ENCODE results near the gene MAIP1. TPM values are rescaled to one million over a fixed set of nuclear protein-coding genes. Genes with fewer than 3 reads are reported as not detected.
A peak's percentile ranks its signal among the peaks of the same experiment; 100 is the strongest.

MAIP1 gene
- 10.8 TPM for polyA plus RNA-seq (2013, experiment 1 of 2)
- 11.6 TPM for polyA plus RNA-seq (2013, experiment 2 of 2)

- peak within 1 kb of the TSS; percentile 97 to 99 for H3K18ac ChIP-seq (ENCODE audit: low read depth in 1 of 2, low read length in 2 of 2)
- peak within 1 kb of the TSS; percentile 95 for H3K9ac ChIP-seq (ENCODE audit: low read length)
- H2BK15ac ChIP-seq (ENCODE audit: low read depth, poor library complexity, severe bottlenecking): peak within 1 kb of the TSS; percentile 99
- under 1% methylated on average over 64 of the region's 64 CpGs for WGBS
- H3K27ac ChIP-seq (ENCODE audit: low read length, poor library complexity, severe bottlenecking): peak within 1 kb of the TSS; percentile 95
- H3K4ac ChIP-seq (ENCODE audit: low read depth in 1 of 2, low read length in 2 of 2): peak within 1 kb of the TSS; percentile 96 to 98
- no peaks in the 10 kb centered on the region for H3K27me3 ChIP-seq (ENCODE audit: control insufficient read depth in 1 of 2, insufficient read depth in 1 of 2, low read length in 2 of 2)
- peak within 1 kb of the TSS; percentile 91 for H3K4me2 ChIP-seq (ENCODE audit: low read length, poor library complexity, severe bottlenecking)
- H3K4me1 ChIP-seq (ENCODE audit: control insufficient read depth, insufficient read depth, low read depth, low read length): peaks cover 12% of the 10 kb centered on the region
- H2AK5ac ChIP-seq (ENCODE audit: low read length, severe bottlenecking): no peak within 1 kb of the TSS
- H4K8ac ChIP-seq (ENCODE audit: low read length): peak within 1 kb of the TSS; percentile 100
- H3K14ac ChIP-seq (ENCODE audit: low read length in 2 of 2): peak within 1 kb of the TSS in 1 of 2 experiments; percentile 83
- H2BK5ac ChIP-seq (ENCODE audit: low read depth, low read length, poor library complexity, severe bottlenecking): peak within 1 kb of the TSS; percentile 86
- H3K4me3 ChIP-seq (ENCODE audit: insufficient read depth in 1 of 2, low read depth in 1 of 2, low read length in 2 of 2): peak within 1 kb of the TSS; percentile 96 to 99
- peak within 1 kb of the TSS; percentile 96 for H2AFZ ChIP-seq (ENCODE audit: low read depth, low read length)
- H2BK120ac ChIP-seq (ENCODE audit: low read depth, low read length): peak within 1 kb of the TSS; percentile 99
- peaks cover under 1 to 28% of the 10 kb centered on the region in 2 experiments for H3K36me3 ChIP-seq (ENCODE audit: control insufficient read depth in 1 of 2, insufficient read depth in 2 of 2, low read depth in 1 of 2, low read length in 2 of 2)
- peaks cover 6% of the 10 kb centered on the region for H3K79me1 ChIP-seq (replicated peaks; ENCODE audit: low read length, poor library complexity, severe bottlenecking)
- peak; percentile 89 for DNase-seq
- H2BK12ac ChIP-seq (ENCODE audit: low read length in 2 of 2): peak within 1 kb of the TSS in 1 of 2 experiments; percentile 59
- peak within 1 kb of the TSS; percentile 100 for H4K91ac ChIP-seq (ENCODE audit: low read length)
- H3K23ac ChIP-seq (ENCODE audit: low read length in 2 of 2): peak within 1 kb of the TSS in 1 of 2 experiments; percentile 67
- no peaks in the 10 kb centered on the region for H3K9me3 ChIP-seq (ENCODE audit: control insufficient read depth, low read length)
These were observed at the start of gene MAIP1, which contains the start of gene TYW5 for GRCh38 chr2:199955339-199956061. TSS of gene MAIP1 (plus strand) at chr2:199955582. CDS start at chr2:199955799, 217 bp downstream. TSS of gene TYW5 (minus strand) at chr2:199955491. CDS start at chr2:199955470, 21 bp downstream.

DNA sequence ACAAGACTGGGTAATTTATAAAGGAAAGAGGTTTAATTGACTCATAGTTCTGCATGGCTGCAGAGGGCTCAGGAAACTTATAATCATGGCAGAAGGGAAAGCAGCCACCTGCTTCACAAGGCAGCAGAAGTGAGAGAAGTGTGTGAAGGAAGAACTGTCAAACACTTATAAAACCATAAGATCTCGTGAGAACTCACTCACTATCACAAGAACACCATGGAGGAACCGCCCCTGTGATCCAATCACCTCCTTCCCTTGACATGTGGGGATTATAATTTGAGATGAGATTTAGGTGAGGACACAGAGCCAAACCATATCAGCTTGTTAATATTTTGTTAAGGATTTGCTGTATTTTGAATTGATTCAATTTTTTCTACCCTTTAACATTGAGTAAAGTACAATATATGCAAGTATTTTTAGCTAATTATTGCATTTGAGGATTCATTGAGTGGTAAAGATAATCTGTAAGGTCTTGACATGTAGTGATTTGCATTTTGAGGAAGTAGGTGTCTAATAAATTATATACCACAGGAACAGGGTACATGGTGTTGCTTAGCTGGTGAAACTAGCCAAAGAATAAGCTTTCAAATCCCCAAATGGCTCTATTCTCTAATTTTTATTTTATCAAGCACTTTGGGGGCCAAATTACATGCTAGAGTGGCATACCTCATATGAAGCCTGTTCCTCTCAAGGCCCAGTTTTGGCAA, 48.2 kb upstream of the MAIP1 start:
- Histone ChIP-seq H3K4me1 (ENCODE audit: control insufficient read depth, insufficient read depth, low read depth, low read length) (no peaks in the 10 kb centered on the region), H2BK5ac (ENCODE audit: low read depth, low read length, poor library complexity, severe bottlenecking) (no peak overlapping the region), H3K79me1 (replicated peaks; ENCODE audit: low read length, poor library complexity, severe bottlenecking) (no peaks in the 10 kb centered on the region), H3K4me2 (ENCODE audit: low read length, poor library complexity, severe bottlenecking) (no peak overlapping the region), H3K18ac (ENCODE audit: low read depth in 1 of 2, low read length in 2 of 2) (no peak overlapping the region), H2BK15ac (ENCODE audit: low read depth, poor library complexity, severe bottlenecking) (no peak overlapping the region), H3K9me3 (ENCODE audit: control insufficient read depth, low read length) (no peaks in the 10 kb centered on the region), H3K9ac (ENCODE audit: low read length) (no peak overlapping the region), H3K4ac (ENCODE audit: low read depth in 1 of 2, low read length in 2 of 2) (no peak overlapping the region), H2AK5ac (ENCODE audit: low read length, severe bottlenecking) (no peak overlapping the region), H4K8ac (ENCODE audit: low read length) (no peak overlapping the region), H3K36me3 (ENCODE audit: control insufficient read depth in 1 of 2, insufficient read depth in 2 of 2, low read depth in 1 of 2, low read length in 2 of 2) (no peaks in the 10 kb centered on the region), H2BK12ac (ENCODE audit: low read length in 2 of 2) (no peak overlapping the region), H3K27ac (ENCODE audit: low read length, poor library complexity, severe bottlenecking) (no peak overlapping the region), H4K91ac (ENCODE audit: low read length) (no peak overlapping the region), H3K23ac (ENCODE audit: low read length in 2 of 2) (no peak overlapping the region), H2BK120ac (ENCODE audit: low read depth, low read length) (no peak overlapping the region), H3K4me3 (ENCODE audit: insufficient read depth in 1 of 2, low read depth in 1 of 2, low read length in 2 of 2) (no peak overlapping the region), H3K27me3 (ENCODE audit: control insufficient read depth in 1 of 2, insufficient read depth in 1 of 2, low read length in 2 of 2) (no peaks in the 10 kb centered on the region), H2AFZ (ENCODE audit: low read depth, low read length) (no peak overlapping the region), H3K14ac (ENCODE audit: low read length in 2 of 2) (no peak overlapping the region)
- no peak for DNase-seq
- no CpG with 5 or more reads among the region's 2 CpGs for WGBS

DNA sequence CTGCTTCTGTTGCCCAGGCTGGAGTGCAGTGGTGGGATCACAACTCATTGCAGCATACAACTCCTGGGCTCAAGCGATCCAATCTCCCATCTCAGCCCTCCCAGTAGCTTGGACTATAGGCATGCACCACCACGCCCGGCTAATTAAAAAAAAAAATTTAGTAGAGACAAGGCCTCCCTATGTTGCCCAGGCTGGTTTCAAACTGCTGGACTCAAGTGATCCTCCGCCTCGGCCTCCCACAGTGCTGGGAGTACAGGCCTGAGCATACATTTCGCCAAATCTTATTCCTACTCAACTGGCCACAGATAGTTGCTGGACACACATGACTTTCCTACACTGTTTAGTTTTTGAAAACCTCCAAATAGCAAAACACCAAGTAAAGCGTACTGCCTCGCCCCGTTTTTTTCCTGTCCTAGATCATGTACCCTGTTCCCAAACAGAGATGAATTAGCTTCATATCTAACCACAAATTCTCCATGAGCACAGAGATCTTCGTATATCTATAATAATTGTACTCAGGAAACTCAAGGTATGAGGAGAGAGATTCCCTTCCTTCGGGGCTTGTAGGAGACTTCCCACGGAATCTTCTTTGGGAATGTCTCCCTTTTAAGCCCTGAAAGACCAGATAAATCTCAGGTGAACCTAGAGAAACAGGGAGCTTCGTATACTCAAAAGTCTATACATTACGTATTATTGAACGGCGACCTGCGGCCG, 44.9 kb upstream of the MAIP1 start:
- peak overlapping the region; percentile 97 for H3K9ac ChIP-seq (ENCODE audit: low read length)
- H3K23ac ChIP-seq (ENCODE audit: low read length in 2 of 2): no peak overlapping the region
- 44% methylated on average over 17 of the region's 18 CpGs for WGBS
- peak overlapping the region; percentile 95 to 97 for H3K4me3 ChIP-seq (ENCODE audit: insufficient read depth in 1 of 2, low read depth in 1 of 2, low read length in 2 of 2)
- no peak overlapping the region for H2AK5ac ChIP-seq (ENCODE audit: low read length, severe bottlenecking)
- H3K9me3 ChIP-seq (ENCODE audit: control insufficient read depth, low read length): no peaks in the 10 kb centered on the region
- H3K27ac ChIP-seq (ENCODE audit: low read length, poor library complexity, severe bottlenecking): no peak overlapping the region
- no peak overlapping the region for H4K91ac ChIP-seq (ENCODE audit: low read length)
- peak overlapping the region in 1 of 2 experiments; percentile 41 for H3K4ac ChIP-seq (ENCODE audit: low read depth in 1 of 2, low read length in 2 of 2)
- no peak overlapping the region for H4K8ac ChIP-seq (ENCODE audit: low read length)
- H2AFZ ChIP-seq (ENCODE audit: low read depth, low read length): no peak overlapping the region
- H3K36me3 ChIP-seq (ENCODE audit: control insufficient read depth in 1 of 2, insufficient read depth in 2 of 2, low read depth in 1 of 2, low read length in 2 of 2): peaks cover 0 to 5% of the 10 kb centered on the region in 2 experiments
- peaks cover 2% of the 10 kb centered on the region for H3K4me1 ChIP-seq (ENCODE audit: control insufficient read depth, insufficient read depth, low read depth, low read length)
- H3K4me2 ChIP-seq (ENCODE audit: low read length, poor library complexity, severe bottlenecking): peak overlapping the region; percentile 89
- H2BK5ac ChIP-seq (ENCODE audit: low read depth, low read length, poor library complexity, severe bottlenecking): no peak overlapping the region
- no peaks in the 10 kb centered on the region for H3K79me1 ChIP-seq (replicated peaks; ENCODE audit: low read length, poor library complexity, severe bottlenecking)
- H2BK12ac ChIP-seq (ENCODE audit: low read length in 2 of 2): no peak overlapping the region
- no peak overlapping the region for H3K18ac ChIP-seq (ENCODE audit: low read depth in 1 of 2, low read length in 2 of 2)
- no peak overlapping the region for H2BK120ac ChIP-seq (ENCODE audit: low read depth, low read length)
- no peak for DNase-seq
- no peaks in the 10 kb centered on the region for H3K27me3 ChIP-seq (ENCODE audit: control insufficient read depth in 1 of 2, insufficient read depth in 1 of 2, low read length in 2 of 2)
- no peak overlapping the region for H2BK15ac ChIP-seq (ENCODE audit: low read depth, poor library complexity, severe bottlenecking)
- H3K14ac ChIP-seq (ENCODE audit: low read length in 2 of 2): no peak overlapping the region
